MM.1S (cell line): ENCODE data around the gene GSX1.
"Not testable (repeated sequence)": the region's sequence is repeated elsewhere in the genome, so short reads cannot be mapped to it uniquely, and the experiment has no call there.

Source experiments
- DNase-seq: peaks from one replicate; pipeline ENCODE4 v3.0.0-alpha.2; 2015
- H2AFZ ChIP-seq: fragments of 300-600 bp; sonication (generic); 2 replicates; pipeline ENCODE4 v1.6.0; 2016; ENCODE audit warnings: antibody characterized with exemption, low read length
- H3F3A ChIP-seq: fragments of 300-600 bp; sonication (generic); 2 replicates; pipeline ENCODE4 v1.6.1; 2016; ENCODE audit warnings: mild to moderate bottlenecking, antibody characterized with exemption, low read length, moderate library complexity, mixed read lengths; ENCODE audit not compliant: insufficient read depth
- H3K27ac ChIP-seq: fragments of 300-600 bp; sonication (generic); 2 replicates; pipeline ENCODE4 v1.5.1; 2016; ENCODE audit warnings: mild to moderate bottlenecking, low read length
- H3K27me3 ChIP-seq: fragments of 300-600 bp; sonication (generic); replicated peaks from 2 replicates; pipeline ENCODE4 v1.6.0; 2016; ENCODE audit warnings: low read length; ENCODE audit not compliant: insufficient read depth
- H3K36me3 ChIP-seq: fragments of 300-600 bp; sonication (generic); replicated peaks from 2 replicates; pipeline ENCODE4 v1.6.1; 2016; ENCODE audit warnings: mild to moderate bottlenecking, low read length, mixed read lengths; ENCODE audit not compliant: insufficient read depth
- H3K4me1 ChIP-seq: fragments of 300-600 bp; sonication (generic); 2 replicates; pipeline ENCODE4 v1.6.1; 2016; ENCODE audit warnings: low read length, mixed read lengths
- H3K4me2 ChIP-seq: fragments of 300-600 bp; sonication (generic); 2 replicates; pipeline ENCODE4 v1.6.0; 2016; ENCODE audit warnings: low read depth, low read length
- H3K4me3 ChIP-seq: fragments of 300-600 bp; sonication (generic); 2 replicates; pipeline ENCODE4 v1.5.1; 2016; ENCODE audit warnings: low read length, mixed read lengths
- H3K79me2 ChIP-seq: fragments of 300-600 bp; sonication (generic); 2 replicates; pipeline ENCODE4 v1.6.1; 2016; ENCODE audit warnings: mixed run types, low read length, mixed read lengths
- H3K9ac ChIP-seq: fragments of 300-600 bp; sonication (generic); 2 replicates; pipeline ENCODE4 v1.6.1; 2016; ENCODE audit warnings: low read length, mixed read lengths
- H3K9me2 ChIP-seq: fragments of 300-600 bp; sonication (generic); replicated peaks from 2 replicates; pipeline ENCODE4 v1.6.1; 2016; ENCODE audit warnings: mild to moderate bottlenecking, low read length, mixed read lengths; ENCODE audit not compliant: insufficient read depth
- H3K9me3 ChIP-seq: fragments of 300-600 bp; sonication (generic); replicated peaks from 2 replicates; pipeline ENCODE4 v1.6.1; 2016; ENCODE audit warnings: mild to moderate bottlenecking, low read length, mixed read lengths; ENCODE audit not compliant: insufficient read depth
- H4K20me1 ChIP-seq: fragments of 300-600 bp; sonication (generic); 2 replicates; pipeline ENCODE4 v1.6.1; 2016; ENCODE audit warnings: mild to moderate bottlenecking, low read length, moderate library complexity, mixed read lengths; ENCODE audit not compliant: insufficient read depth
- EZH2 ChIP-seq: fragments of 300-600 bp; sonication (generic); optimal IDR thresholded peaks from 2 replicates; pipeline ENCODE3; 2017; ENCODE audit warnings: low read depth, mild to moderate bottlenecking, antibody characterized with exemption, low read length, mixed read lengths
- EZH2phosphoT487 ChIP-seq: fragments of 300-600 bp; sonication (generic); IDR thresholded peaks from 2 replicates; pipeline ENCODE4 v1.6.1; 2018; ENCODE audit warnings: antibody characterized with exemption, low read length
- TF ChIP-seq, protein P1 (sequence below): fragments of 300-600 bp; sonication (generic); IDR thresholded peaks from 2 replicates; pipeline ENCODE4 v1.5.1; 2016; ENCODE audit warnings: antibody characterized with exemption, low read length, mixed read lengths

GSX1 gene

DNA sequence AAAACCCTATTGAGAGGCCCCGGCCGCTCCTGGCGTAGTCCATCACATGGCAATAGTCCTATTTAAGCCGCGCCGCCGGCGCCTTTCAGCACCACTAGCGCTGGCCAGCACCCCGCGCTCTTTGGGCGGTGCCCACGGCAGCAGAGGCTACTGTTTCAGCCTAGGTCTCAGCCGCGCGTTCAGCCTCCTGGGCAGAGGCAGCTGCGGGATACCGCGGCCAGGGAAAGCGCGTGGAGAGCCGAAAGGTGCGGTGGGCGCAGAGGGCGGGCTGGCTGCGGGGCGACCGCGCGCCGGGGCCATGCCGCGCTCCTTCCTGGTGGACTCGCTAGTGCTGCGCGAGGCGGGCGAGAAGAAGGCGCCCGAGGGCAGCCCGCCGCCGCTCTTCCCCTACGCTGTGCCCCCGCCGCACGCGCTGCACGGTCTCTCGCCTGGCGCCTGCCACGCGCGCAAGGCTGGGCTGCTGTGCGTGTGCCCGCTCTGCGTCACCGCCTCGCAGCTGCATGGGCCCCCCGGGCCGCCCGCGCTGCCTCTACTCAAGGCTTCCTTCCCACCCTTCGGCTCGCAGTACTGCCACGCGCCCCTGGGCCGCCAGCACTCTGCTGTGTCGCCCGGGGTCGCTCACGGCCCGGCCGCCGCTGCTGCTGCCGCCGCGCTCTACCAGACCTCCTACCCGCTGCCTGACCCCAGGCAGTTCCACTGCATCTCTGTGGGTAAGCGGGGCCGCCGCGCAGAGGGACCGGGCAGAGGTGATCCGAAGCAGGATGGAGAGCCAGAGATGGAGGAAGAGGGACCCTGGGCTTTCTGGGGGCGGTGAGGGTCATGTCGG is at the start of gene GSX1:
Gene GSX1 (plus strand): TSS at position 91 of the 826 bp plus-strand sequence. CDS start 208 bp downstream, at position 299.
- Histone ChIP-seq H3K4me1 (no peaks in the 10 kb centered on the region), H3K4me3 (peak within 1 kb of the TSS; percentile 64), H2AFZ (peak within 1 kb of the TSS; percentile 53; the same call in 1 of the 2 replicates), H4K20me1 (no peaks in the 10 kb centered on the region), H3K27ac (no peak within 1 kb of the TSS), H3F3A (no peaks in the 10 kb centered on the region), H3K79me2 (no peaks in the 10 kb centered on the region), H3K9me2 (no peaks in the 10 kb centered on the region), H3K27me3 (no peaks in the 10 kb centered on the region; the same call in none of the 2 replicates), H3K36me3 (no peaks in the 10 kb centered on the region), H3K9ac (no peak within 1 kb of the TSS), H3K9me3 (no peaks in the 10 kb centered on the region), H3K4me2 (peak within 1 kb of the TSS; percentile 70)
- TF ChIP-seq EZH2, result no peak
- TF ChIP-seq, protein P1, sequence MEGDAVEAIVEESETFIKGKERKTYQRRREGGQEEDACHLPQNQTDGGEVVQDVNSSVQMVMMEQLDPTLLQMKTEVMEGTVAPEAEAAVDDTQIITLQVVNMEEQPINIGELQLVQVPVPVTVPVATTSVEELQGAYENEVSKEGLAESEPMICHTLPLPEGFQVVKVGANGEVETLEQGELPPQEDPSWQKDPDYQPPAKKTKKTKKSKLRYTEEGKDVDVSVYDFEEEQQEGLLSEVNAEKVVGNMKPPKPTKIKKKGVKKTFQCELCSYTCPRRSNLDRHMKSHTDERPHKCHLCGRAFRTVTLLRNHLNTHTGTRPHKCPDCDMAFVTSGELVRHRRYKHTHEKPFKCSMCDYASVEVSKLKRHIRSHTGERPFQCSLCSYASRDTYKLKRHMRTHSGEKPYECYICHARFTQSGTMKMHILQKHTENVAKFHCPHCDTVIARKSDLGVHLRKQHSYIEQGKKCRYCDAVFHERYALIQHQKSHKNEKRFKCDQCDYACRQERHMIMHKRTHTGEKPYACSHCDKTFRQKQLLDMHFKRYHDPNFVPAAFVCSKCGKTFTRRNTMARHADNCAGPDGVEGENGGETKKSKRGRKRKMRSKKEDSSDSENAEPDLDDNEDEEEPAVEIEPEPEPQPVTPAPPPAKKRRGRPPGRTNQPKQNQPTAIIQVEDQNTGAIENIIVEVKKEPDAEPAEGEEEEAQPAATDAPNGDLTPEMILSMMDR, result no peak
- TF ChIP-seq EZH2phosphoT487, result no peak
- DNase-seq, result no peak

DNA sequence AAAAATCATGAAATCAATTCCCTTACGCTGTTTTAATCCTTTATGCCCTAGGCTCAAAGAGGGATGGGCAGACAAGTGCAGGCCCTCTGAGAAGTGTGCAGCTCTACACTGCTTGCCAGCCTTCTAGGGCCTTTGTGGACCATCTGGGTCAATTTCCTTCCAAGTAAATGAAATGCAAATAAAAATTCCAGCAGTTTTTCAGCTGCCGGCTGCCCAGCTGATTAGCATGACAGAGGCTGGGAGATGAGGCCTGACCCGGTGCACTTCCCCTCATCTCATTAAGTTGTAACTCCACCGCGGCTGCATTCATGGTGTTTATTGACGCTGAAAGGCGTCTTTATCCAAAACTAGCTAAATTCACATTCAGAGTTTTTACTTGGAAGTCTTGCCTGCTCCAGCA is 47.5 kb upstream of the GSX1 start:
- Histone ChIP-seq H3K4me1 (no peaks in the 10 kb centered on the region), H3K36me3 (no peaks in the 10 kb centered on the region), H3K4me3 (no peak overlapping the region), H3F3A (no peaks in the 10 kb centered on the region), H3K9ac (no peak overlapping the region), H3K27ac (no peak overlapping the region), H3K9me3 (no peaks in the 10 kb centered on the region), H3K4me2 (no peak overlapping the region), H2AFZ (no peak overlapping the region), H3K27me3 (no peaks in the 10 kb centered on the region), H3K9me2 (no peaks in the 10 kb centered on the region), H4K20me1 (no peaks in the 10 kb centered on the region), H3K79me2 (no peaks in the 10 kb centered on the region)
- TF ChIP-seq EZH2phosphoT487, result no peak
- TF ChIP-seq, protein P1, result no peak
- no peak for TF ChIP-seq EZH2
- DNase-seq, result no peak

DNA sequence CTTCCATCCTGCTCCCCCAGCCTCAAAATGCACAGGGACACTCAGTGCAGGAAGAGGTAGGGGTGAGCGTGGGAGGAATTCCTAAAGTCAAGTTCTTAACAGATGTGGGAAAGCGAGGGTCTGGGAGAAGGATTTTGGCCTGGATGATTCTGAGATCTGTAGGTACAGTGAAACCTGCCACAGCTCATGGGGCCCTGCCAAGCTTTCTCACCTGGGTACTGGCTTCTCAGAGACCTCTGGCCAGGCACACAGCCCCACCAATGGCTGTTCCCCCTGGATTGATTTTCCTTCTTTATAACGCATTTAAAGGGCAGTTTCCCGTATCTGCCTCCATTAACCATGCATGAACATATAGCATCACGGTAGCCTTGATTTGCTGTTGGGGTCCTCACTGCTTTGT is 47.0 kb upstream of the GSX1 start:
- no peaks in the 10 kb centered on the region for H3K79me2 ChIP-seq
- no peaks in the 10 kb centered on the region for H3F3A ChIP-seq
- H3K4me1 ChIP-seq, result no peaks in the 10 kb centered on the region
- no peak for DNase-seq
- H4K20me1 ChIP-seq, result no peaks in the 10 kb centered on the region
- no peaks in the 10 kb centered on the region for H3K9me2 ChIP-seq
- H3K4me3 ChIP-seq, result no peak overlapping the region
- no peaks in the 10 kb centered on the region for H3K36me3 ChIP-seq
- no peak overlapping the region for H3K27ac ChIP-seq
- H3K4me2 ChIP-seq, result no peak overlapping the region
- no peak overlapping the region for H3K9ac ChIP-seq
- H3K27me3 ChIP-seq, result no peaks in the 10 kb centered on the region
- no peak overlapping the region for H2AFZ ChIP-seq
- no peaks in the 10 kb centered on the region for H3K9me3 ChIP-seq
- TF ChIP-seq EZH2phosphoT487, result no peak
- no peak for TF ChIP-seq EZH2
- TF ChIP-seq, protein P1, result no peak

- H3K36me3 ChIP-seq, H3K4me2 ChIP-seq, H3K27me3 ChIP-seq, H3K9ac ChIP-seq, H4K20me1 ChIP-seq, DNase-seq, H3F3A ChIP-seq, H3K79me2 ChIP-seq, H3K9me3 ChIP-seq, H3K9me2 ChIP-seq, H3K27ac ChIP-seq, H2AFZ ChIP-seq, H3K4me3 ChIP-seq, H3K4me1 ChIP-seq: not testable (repeated sequence)
These were observed 44.1 kb upstream of the GSX1 start for GRCh38 chr13:27748143-27748542.
